Inflammatory macrophage treated with lipopolysaccharide for 4 hours (primary cell): Measurements from ENCODE around the gene C2CD5.
"Not testable (repeated sequence)": the region's sequence is repeated elsewhere in the genome, so short reads cannot be mapped to it uniquely, and the experiment has no call there.

Experiments
- DNase-seq: peaks from one replicate; pipeline ENCODE4 v3.0.0-alpha.2; 2020

C2CD5 gene, protein sequence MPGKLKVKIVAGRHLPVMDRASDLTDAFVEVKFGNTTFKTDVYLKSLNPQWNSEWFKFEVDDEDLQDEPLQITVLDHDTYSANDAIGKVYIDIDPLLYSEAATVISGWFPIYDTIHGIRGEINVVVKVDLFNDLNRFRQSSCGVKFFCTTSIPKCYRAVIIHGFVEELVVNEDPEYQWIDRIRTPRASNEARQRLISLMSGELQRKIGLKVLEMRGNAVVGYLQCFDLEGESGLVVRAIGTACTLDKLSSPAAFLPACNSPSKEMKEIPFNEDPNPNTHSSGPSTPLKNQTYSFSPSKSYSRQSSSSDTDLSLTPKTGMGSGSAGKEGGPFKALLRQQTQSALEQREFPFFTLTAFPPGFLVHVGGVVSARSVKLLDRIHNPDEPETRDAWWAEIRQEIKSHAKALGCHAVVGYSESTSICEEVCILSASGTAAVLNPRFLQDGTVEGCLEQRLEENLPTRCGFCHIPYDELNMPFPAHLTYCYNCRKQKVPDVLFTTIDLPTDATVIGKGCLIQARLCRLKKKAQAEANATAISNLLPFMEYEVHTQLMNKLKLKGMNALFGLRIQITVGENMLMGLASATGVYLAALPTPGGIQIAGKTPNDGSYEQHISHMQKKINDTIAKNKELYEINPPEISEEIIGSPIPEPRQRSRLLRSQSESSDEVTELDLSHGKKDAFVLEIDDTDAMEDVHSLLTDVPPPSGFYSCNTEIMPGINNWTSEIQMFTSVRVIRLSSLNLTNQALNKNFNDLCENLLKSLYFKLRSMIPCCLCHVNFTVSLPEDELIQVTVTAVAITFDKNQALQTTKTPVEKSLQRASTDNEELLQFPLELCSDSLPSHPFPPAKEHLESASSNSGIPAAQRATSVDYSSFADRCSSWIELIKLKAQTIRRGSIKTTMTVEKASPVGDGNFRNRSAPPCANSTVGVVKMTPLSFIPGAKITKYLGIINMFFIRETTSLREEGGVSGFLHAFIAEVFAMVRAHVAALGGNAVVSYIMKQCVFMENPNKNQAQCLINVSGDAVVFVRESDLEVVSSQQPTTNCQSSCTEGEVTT

DNA sequence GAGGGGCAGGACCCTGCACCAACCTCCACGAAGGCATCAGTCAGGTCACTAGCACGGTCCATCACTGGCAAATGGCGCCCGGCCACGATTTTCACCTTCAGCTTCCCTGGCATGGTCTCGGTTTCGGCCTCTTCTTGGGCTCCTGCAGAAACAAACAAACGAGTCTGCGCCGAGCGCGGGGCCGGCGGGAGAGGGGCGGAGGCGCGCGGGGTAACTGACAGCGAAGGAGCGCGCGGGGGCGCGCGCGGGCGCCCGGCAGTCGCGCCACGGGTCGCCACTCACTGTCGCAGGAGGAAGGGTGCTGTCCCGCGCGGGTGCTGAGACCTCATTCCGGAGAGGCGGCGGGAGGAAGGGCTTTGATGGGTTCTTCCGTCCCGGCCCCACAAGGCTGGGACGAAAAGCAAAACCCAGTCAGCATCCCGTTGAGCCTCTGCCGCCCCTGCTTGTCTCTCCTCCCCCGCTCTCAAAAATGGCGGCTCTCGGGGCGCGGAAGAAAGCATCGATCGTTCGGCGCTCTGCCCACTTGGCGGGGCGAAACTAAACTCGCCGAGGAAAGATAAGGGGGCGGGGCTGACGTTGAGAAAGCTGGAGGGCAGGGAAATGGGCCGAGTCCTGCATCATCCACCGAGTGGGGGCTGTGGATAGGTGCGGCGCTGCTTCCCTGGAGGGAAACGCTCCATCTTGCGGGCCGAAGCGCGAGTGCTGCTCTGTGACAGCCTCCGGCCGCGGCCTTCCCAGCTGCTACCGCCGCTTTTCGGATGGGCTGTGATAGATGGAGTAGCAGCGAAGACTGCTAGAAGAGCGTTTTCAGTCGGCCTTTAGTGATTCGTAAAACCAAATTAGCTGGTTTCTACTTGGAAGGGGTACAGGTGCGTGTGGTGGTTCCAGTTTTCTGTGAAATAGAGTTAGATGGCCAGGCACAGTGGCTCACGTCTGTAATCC, at the start of gene C2CD5:
Gene C2CD5, minus strand, starts transcription at position 505 of the 942 bp plus-strand sequence. Its CDS starts 392 bp downstream, at position 113.
- peak; percentile 96 for DNase-seq

DNA sequence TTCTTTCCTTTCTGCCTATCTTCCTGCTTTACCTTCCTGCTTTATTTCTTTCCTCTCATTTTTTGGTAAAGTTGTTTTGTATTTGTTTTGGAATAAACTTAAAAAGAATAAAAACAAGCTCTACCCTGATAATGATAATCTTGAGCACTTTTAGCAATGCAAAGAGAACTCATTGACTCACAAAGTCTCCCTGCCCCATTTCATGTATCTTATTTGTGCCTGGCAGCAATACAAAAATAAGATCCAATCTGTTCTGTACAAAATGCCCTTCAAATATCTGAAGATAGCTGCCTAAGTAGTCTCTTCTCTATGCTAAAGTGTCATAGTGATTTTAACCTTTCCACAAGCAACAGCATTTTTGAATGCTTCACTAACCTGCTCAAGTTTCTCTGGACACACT, 49.5 kb upstream of the C2CD5 start:
- no peak for DNase-seq

DNA sequence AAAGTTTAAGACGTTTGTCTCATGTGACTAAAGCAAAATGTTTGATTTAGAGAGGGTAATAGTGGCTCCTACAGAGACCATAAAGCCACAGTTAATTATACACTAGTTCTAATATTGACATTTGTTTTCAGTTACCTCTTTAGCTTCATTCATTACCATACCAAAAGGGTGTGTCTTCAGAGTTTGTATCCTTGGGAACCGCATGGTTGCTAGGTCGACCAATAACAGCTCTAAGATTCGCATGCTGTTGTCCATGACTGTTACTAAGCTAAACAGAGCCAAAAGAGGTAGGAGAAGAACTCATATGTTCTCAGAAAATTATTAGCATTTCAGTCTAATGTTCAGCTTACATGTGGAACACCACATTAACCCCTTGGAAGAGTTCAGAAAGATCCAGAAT, 44.5 kb upstream of the C2CD5 start:
- no peak for DNase-seq

DNA sequence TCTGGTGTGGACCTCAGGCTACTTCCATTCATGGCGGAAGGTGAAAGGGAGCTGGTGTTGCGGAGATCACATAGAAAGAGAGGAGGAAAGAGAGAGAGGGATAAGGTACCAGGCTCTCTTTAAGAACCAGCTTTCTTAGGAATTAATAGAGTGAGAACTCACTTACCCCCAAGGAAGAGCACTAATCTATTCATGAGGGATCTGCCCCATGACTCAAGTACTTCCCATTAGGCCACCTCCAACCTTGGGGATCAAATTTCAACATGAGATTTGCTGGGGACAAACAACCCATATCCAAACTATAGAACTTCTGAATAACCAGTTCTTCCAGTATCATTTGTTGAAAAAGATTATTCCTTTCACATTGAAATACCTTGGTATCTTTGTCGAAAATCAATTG, 34.0 kb upstream of the C2CD5 start:
- no peak for DNase-seq

DNA sequence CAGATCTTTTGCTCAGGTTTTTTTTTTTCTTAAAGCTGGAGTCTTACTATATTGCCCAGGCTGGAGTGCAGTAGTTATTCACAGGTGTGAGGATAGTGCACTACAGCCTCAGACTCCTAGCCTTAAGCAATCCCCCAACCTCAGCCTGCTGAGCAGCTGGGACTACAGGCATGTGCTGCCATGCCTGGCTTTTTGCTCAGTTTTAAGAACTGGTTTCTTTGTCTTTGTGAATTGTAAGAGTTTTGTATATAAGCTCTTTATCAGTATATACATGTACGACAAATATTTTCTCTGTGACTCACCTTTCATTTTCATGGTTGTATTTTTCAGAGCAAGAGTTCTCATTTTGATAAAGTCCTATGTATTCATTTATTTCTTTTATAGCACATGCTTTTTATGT, 33.3 kb upstream of the C2CD5 start:
- no peak for DNase-seq

DNA sequence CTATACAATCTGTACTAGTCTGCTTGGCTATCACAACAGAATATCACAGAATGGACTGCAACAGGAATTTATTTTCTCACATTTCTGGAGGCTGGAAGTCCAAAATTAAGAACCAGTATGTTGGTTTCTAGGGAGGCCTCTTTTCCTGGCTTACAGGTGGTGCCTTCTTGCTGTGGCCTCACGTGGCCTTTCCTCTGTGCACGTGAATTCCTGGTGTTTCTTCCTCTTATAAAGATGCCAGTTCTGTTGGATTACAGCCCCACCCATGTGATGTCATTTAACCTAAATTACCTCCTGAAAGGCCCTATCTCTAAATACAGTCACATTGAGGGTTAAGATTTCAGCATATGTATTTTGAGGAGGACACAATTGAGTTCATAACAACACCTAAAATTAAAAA, 32.1 kb upstream of the C2CD5 start:
- no peak for DNase-seq

DNA sequence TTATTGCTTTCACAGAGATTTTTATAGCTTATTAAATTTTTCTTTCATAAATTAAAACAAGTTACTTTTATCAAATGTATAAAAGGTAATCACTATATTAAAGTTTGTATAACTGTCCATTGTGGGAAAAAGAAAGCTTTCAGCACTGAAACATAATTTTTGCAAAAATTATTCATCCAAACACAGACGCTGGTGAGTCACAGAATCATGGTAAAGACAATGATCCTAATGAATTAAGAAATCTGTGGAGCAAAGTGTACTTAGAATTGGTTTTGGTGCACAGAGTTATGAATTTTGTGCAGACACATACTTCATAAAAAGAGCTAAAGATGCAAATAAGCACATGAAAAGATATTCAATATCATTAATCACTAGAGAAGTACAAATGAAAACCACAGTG, 31.7 kb upstream of the C2CD5 start:
- no peak for DNase-seq

DNA sequence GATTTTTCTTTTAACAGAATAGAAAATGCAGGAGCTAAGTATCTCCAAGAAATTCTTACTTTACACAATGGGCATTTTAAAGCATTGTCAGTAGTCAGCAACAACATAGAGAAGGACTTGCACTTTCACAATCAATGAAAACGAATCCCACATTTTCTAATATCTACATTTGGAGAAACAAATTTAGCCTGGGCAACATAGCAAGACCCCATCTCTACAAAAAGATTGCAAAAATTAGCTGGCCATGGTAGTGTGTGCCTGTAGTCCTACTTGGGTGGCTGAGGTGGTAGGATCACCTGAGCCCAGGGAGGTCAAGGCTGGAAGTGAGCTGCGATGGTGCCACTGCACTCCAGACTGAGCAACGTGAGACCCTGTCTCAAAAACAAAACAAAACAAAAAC, 30.6 kb upstream of the C2CD5 start:
- DNase-seq = no peak

DNA sequence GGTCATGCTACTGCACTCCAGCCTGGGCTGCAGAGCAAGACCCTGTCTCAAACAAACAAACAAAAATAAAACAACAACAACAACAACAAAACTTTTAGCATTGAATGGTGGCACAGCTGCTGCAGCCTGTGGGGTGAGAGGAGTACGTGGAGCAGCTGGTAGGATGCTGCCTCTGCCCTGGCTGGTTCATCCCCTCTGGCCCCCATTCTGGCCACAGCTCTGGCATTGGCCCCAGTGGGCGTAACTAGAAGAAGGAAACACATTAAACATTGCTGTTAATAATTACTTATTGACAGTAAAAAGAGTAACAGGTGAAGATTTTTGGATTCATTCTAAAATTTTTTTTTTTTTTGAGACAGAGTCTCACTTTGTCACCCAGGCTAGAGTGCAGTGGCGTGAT, 28.8 kb upstream of the C2CD5 start:
- no peak for DNase-seq

DNA sequence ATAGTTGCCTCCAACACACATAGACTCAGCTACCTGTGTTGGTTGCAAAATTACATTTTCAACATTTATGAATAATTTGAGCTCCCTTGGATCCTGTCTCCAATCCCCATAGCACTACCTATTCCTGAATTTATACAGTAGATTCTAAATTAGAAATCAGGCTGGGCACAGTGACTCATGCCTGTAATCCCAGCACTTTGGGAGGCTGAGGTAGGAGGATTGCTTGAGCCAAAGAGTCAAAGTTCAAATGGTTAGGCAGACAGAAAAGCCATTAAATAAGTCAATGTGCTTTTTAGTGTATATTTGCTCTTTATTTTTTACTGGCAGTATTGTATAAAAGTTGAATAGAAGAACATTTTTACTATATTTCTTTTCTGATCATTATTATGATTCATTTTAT, 24.9 kb upstream of the C2CD5 start:
- no peak for DNase-seq

DNA sequence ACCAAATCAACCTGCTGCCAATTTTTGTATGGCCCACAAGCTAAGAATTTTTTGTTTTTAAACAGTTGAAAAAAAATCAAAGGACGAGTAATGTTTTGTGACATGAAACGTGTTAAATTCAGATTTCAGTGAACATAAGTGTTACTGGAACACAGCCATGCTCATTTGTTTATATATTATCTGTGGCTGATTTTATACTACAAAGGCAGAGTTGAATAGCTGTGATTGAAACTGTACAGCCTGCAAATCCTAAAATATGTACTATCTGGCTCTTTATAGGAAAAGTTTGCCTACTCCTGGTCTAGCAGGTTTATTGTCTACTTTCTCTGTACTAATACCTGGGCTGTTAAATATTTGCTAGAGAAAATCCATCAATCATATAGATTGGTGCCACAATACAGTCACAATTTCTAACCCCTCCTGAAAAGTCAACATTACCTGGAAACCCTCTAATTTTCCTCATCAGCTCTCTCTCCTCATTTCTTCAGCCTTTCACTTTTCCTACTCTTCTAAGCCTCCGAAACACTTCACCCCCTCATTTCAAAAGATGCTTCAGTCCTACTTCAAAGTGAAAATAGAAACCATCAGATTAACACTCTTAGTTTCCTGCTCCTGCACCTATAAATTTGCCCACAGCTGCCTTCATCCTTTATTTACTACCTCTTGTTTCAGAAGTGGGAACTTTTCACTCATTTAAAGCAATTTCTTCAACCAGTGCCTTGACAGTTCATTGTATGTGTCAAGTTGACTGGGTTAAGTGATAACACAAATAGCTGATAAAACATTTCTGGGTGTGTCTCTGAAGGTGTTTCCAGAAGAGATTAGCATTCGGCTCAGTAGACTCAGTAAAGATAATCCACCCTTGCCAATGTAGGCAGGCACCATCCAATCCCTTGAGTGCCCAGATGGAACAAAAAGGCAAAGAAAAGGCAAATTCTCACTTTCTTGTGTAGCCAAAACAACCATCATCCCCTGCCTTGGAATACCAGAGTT, 18.0 kb upstream of the C2CD5 start:
- no peak for DNase-seq

DNA sequence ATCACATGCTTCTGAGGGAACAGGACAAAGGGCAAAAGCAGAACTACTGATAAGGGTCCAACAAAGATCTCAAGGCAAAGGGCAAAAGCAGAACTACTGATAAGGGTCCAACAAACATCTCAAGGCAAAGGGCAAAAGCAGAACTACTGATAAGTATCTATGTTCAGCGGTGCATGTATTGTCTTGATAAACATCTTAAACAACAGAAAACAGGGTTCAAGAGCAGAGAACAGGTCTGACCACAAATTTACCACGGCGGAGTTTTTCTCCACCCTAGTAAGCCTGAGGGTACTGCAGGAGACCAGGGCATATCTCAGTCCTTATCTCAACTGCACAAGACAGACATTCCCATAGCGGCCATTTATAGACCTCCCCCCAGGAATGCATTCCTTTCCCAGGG, 10.4 kb upstream of the C2CD5 start:
- DNase-seq = not testable (repeated sequence)

DNA sequence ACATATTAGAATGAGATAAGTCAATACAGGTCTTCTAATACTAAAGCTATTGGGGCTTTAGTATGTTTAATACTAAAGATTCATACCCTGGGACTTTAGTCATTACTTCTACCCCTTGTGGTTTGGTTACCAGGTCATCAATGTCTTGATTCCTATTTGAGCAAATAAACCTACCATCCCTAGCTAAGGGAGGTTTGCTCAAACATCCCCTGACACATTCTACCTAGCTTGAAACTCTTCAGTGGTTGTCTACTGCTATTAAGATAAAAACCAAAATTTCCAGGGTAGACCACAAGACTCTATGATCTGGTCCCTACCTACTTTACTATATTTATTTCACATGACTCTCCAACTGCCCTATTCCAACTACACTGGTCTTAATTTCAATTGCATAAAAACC, 7.3 kb upstream of the C2CD5 start:
- DNase-seq = no peak

DNA sequence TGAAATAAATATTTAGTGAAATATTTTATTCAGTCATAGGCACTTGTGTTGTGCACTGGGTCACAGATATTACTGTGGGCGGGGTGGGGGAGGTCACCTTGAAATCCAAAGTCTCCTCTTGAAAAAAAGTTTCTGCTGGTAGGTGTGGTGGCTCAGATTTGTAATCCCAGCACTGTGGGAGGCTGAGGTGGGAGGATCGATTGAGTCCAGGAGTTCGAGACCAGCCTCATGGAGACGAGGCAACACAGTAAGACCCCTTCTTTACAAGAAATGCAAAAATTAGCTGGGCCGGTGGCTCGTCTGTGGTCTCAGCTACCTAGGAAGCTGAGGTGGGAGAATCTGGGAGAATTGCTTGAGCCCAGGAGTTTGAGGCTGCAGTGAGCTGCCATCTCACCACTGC, 913 bp upstream of the C2CD5 start:
- no peak for DNase-seq

DNA sequence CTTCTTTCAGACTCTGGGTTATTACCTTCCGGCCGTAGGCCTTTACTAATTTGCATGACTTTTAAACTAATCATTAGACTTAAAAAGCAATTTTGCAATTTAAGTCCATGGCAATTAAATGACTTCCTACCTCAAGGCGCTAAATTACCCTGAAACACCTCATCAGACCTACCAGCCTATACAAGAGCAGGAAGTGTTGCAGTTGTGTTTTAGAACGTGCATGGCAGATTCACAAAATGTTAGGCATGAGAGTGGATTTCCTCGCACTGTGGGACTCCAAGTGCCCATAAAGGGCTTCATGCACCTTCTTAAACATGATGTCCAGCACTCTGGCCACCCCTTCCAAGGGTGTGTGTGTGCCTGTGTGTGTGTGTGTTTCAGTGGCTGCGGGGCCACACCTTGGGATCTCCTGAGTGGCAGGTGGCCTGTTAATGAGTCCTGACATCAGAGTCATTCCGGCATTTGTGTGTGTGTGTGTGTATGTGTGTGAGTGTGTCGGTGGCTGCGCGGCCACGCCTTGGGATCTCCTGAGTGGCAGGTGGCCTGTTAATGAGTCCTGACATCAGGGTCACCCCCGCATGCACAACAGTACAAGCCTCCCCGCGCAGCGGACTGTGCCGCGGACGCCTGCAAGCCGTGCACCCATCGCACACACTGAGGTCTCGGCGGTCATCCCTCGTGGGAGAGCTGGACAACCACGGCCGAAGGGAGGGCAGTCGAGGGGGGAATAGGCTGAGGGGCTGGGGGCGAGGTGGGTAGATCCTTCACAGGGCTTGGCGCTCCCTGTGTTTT, 900 bp downstream of the C2CD5 start:
- peak; percentile 14 for DNase-seq

DNA sequence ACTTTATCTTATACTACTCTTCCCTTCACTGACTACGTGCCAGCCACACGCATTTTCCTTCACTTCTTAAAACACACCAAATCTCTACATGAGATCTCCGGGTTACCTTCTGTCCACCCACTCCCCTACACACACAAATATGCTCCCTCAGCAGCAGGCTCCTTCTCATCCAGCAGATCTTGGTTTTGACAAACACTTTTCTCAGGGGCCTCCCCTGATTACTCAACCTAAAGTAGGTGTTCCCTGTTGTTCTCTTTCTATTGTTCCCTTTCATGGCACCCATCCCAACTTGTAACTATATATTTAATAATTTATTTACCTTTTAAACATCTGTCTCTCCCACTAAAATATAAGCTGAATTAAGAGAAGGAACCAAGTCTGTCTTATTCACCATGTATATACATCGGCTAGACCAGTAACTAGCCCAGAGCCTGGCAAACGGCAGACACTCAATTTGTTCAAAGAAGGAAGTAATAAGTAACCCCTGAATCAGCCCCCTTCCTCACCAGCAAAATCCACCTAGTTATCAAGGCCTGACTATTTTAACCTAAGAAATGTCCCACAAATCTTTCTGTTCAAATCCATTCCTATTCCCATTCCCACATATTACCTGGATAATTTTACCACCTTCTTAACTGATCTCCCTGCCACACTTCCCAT, 2.7 kb downstream of the C2CD5 start:
- peak; percentile 18 for DNase-seq

DNA sequence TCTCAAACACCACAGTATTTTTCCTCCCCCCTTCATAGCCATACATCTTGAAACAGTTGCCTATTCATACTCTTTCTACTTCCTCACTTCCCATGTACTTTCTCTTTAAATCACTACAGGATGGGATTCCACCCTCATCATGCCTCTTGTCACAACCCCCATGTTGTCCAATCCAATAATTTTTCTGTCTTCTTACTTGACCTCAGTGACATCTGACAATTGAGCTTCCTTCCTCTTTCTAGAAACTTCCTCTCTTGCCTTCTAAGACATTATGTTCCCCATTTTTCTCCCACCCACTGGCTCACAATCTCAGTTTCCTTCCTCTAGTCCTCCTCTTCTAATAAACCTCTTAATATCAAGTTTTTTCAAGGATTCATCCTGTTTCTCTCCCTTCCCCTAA, 5.3 kb downstream of the C2CD5 start:
- peak; percentile 97 for DNase-seq

DNA sequence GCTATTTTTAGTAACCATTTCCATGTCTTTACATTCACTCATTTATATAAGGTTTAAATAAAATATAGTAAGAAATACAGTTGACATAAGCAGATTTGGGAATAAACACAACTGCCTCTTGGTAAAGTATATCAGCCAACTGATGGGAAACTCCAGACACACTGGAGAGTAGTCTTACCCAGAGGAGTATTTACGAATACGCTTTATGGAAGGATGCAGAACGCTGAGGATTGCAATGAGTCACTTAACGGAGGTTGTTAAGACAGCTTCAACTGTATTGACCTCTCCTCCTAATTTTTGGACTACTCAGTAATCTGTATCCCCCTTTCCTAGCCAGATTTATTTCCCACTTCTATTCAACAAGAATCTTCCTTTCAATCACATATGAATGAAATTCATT, 6.0 kb downstream of the C2CD5 start:
- DNase-seq = peak; percentile 52

DNA sequence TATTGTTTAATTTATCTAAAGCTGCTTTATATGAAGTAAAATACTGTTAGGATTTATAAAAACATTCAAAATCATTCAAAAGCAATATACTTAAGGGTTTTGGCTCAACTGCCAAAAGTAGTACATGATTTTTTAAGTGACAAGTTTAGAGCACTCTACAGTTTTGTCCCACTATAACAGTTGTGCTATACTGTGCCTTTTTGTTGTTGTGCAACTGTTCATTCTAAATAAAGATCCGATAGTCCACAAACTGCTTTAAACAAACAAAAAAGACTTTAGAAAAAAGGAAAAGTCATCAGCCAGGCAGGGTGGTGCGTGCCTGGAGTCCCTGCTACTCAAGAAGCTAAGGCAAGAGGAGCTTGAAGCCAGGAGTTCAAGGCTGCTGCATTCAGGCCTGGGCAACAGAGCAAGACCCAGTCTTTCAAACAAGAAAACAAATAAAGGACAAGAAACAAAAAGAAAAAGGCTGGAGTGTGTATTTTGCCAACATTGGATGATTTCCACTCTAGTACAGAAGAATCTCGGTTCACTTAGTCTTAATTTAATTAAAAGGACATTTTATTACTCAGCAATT, 7.3 kb downstream of the C2CD5 start:
- DNase-seq = no peak
